GM23338 (cell line): ENCODE data around the gene HAUS5. TPM values are rescaled to one million over a fixed set of nuclear protein-coding genes. Genes with fewer than 3 reads are reported as not detected.

ENCODE experiments used
- ATAC-seq: fragments of 200-7000 bp; cut with Tn5 transposase; 3 replicates; pipeline ENCODE4 v1.9.1; 2020
- DNase-seq: peaks from one replicate; pipeline ENCODE4 v3.0.0-alpha.2; 2015; ENCODE audit warnings: low spot score
- H2AFZ ChIP-seq: fragments of 200-600 bp; sonication (generic); 2 replicates; pipeline ENCODE4 v1.8.0; 2016; ENCODE audit warnings: antibody characterized with exemption, mild to moderate bottlenecking, moderate library complexity
- H3F3A ChIP-seq: fragments of 200-600 bp; sonication (generic); replicated peaks from 2 replicates; pipeline ENCODE4 v1.8.0; 2017; ENCODE audit warnings: antibody characterized with exemption, mixed run types, low read depth
- H3K27ac ChIP-seq: fragments of 200-600 bp; sonication (generic); 2 replicates; pipeline ENCODE4 v1.6.1; 2016; ENCODE audit warnings: low read depth
- H3K27me3 ChIP-seq: fragments of 200-600 bp; sonication (generic); 2 replicates; pipeline ENCODE4 v1.8.0; 2016; ENCODE audit warnings: mild to moderate bottlenecking, mixed run types, moderate library complexity; ENCODE audit not compliant: insufficient read depth
- H3K36me3 ChIP-seq: fragments of 200-600 bp; sonication (generic); 2 replicates; pipeline ENCODE4 v1.8.0; 2016; ENCODE audit warnings: mild to moderate bottlenecking; ENCODE audit not compliant: insufficient read depth
- H3K4me1 ChIP-seq: fragments of 200-600 bp; sonication (generic); 2 replicates; pipeline ENCODE4 v1.8.0; 2016; ENCODE audit warnings: mild to moderate bottlenecking, moderate library complexity; ENCODE audit not compliant: insufficient read depth
- H3K4me2 ChIP-seq: fragments of 200-600 bp; sonication (generic); 2 replicates; pipeline ENCODE4 v1.7.1; 2017; ENCODE audit warnings: mixed run types
- H3K4me3 ChIP-seq: fragments of 200-600 bp; sonication (generic); 2 replicates; pipeline ENCODE4 v1.6.1; 2016; ENCODE audit warnings: mixed run types
- H3K79me2 ChIP-seq: fragments of 200-600 bp; sonication (generic); replicated peaks from 2 replicates; pipeline ENCODE4 v1.8.0; 2017; ENCODE audit warnings: mild to moderate bottlenecking; ENCODE audit not compliant: insufficient read depth
- H3K9me2 ChIP-seq: fragments of 200-600 bp; sonication (generic); 2 replicates; pipeline ENCODE4 v1.8.0; 2017; ENCODE audit not compliant: insufficient read depth
- H4K20me1 ChIP-seq: fragments of 200-600 bp; sonication (generic); replicated peaks from 2 replicates; pipeline ENCODE4 v1.8.0; 2017; ENCODE audit warnings: mild to moderate bottlenecking; ENCODE audit not compliant: insufficient read depth
- H3K27ac Mint-ChIP-seq: 2 replicates; pipeline ENCODE4 v1.8.0; 2020; ENCODE audit warnings: inconsistent platforms, mild to moderate bottlenecking, moderate library complexity, mixed read lengths
- H3K27me3 Mint-ChIP-seq: 3 replicates; pipeline ENCODE4 v1.8.0; 2022; ENCODE audit warnings: low read depth, mild to moderate bottlenecking, moderate library complexity, mixed read lengths, inconsistent platforms; ENCODE audit not compliant: insufficient read depth, poor library complexity
- H3K36me3 Mint-ChIP-seq: 3 replicates; pipeline ENCODE4 v1.8.0; 2021; ENCODE audit warnings: low read depth, mild to moderate bottlenecking, inconsistent platforms, moderate library complexity, mixed read lengths
- H3K4me1 Mint-ChIP-seq: 3 replicates; pipeline ENCODE4 v1.8.0; 2020; ENCODE audit warnings: mild to moderate bottlenecking, inconsistent platforms, mixed read lengths
- H3K4me3 Mint-ChIP-seq: 3 replicates; pipeline ENCODE4 v1.8.0; 2021; ENCODE audit warnings: moderate library complexity, mild to moderate bottlenecking, inconsistent platforms, mixed read lengths
- H3K9me3 Mint-ChIP-seq: 3 replicates; pipeline ENCODE4 v1.8.0; 2020; ENCODE audit warnings: moderate library complexity, mild to moderate bottlenecking, inconsistent platforms, mixed read lengths
- JUNB ChIP-seq: IDR thresholded peaks from one replicate; pipeline ENCODE4 v1.6.1; 2016; ENCODE audit warnings: antibody characterized with exemption; ENCODE audit not compliant: unreplicated experiment
- POLR2AphosphoS5 ChIP-seq: IDR thresholded peaks from 2 replicates; pipeline ENCODE4 v1.6.1; 2016; ENCODE audit warnings: antibody characterized with exemption, low read depth
- STAT1 ChIP-seq: IDR thresholded peaks from one replicate; pipeline ENCODE4 v1.6.1; 2016; ENCODE audit warnings: antibody characterized with exemption; ENCODE audit not compliant: unreplicated experiment
- ZNF114 ChIP-seq: fragments of 250-450 bp; sonication (Bioruptor Pico); IDR thresholded peaks from 2 replicates; pipeline ENCODE4 v1.5.0; 2020; ENCODE audit warnings: mild to moderate bottlenecking, moderate library complexity
- ZNF331 ChIP-seq: fragments of 250-450 bp; sonication (Bioruptor Pico); IDR thresholded peaks from 2 replicates; pipeline ENCODE4 v1.5.0; 2020; ENCODE audit warnings: low read depth, mild to moderate bottlenecking, moderate library complexity
- polyA plus RNA-seq: library from polyadenylated mRNA; unstranded; fragments of >200 nt; fragmentation: Nextera tagmentation; extraction: Ambion mirVana; gene quantifications from 2 replicates; pipeline ENCODE4 v1.2.1, GENCODE V29; 2016
- total RNA-seq: library from RNA; depleted of rRNA; stranded (reverse); fragments of >200 nt; shearing (Covaris generic); gene quantifications from 2 replicates; pipeline ENCODE4 v1.2.3, GENCODE V29; 2014
- TF ChIP-seq, protein P1 (sequence below), 2 experiments: fragments of 200-600 bp in 1 of 2; sonication (generic) in 1 of 2; conservative IDR thresholded peaks; 2 replicates each; pipeline versions ENCODE4 v1.5.1 to v1.6.1; 2016 to 2017; ENCODE audit warnings: antibody characterized with exemption in 2 of 2, low read depth in 2 of 2, mild to moderate bottlenecking in 2 of 2, moderate library complexity in 1 of 2
- TF ChIP-seq, protein P2 (sequence below): IDR thresholded peaks from 2 replicates; pipeline ENCODE4 v1.6.1; 2016; ENCODE audit warnings: antibody characterized with exemption

HAUS5 gene
- total and polyA plus RNA-seq, 2 experiments from 2014 or later, result 21.9 to 23.2 TPM

GRCh38 chr19:35582760-35583159 is 29.8 kb upstream of the HAUS5 start:
- TF ChIP-seq JUNB, result no peak
- TF ChIP-seq, protein P1, sequence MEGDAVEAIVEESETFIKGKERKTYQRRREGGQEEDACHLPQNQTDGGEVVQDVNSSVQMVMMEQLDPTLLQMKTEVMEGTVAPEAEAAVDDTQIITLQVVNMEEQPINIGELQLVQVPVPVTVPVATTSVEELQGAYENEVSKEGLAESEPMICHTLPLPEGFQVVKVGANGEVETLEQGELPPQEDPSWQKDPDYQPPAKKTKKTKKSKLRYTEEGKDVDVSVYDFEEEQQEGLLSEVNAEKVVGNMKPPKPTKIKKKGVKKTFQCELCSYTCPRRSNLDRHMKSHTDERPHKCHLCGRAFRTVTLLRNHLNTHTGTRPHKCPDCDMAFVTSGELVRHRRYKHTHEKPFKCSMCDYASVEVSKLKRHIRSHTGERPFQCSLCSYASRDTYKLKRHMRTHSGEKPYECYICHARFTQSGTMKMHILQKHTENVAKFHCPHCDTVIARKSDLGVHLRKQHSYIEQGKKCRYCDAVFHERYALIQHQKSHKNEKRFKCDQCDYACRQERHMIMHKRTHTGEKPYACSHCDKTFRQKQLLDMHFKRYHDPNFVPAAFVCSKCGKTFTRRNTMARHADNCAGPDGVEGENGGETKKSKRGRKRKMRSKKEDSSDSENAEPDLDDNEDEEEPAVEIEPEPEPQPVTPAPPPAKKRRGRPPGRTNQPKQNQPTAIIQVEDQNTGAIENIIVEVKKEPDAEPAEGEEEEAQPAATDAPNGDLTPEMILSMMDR (conservative IDR thresholded peaks at IDR 0.05; ENCODE audit: low read depth in 2 of 2), result no peak
- TF ChIP-seq, protein P2, sequence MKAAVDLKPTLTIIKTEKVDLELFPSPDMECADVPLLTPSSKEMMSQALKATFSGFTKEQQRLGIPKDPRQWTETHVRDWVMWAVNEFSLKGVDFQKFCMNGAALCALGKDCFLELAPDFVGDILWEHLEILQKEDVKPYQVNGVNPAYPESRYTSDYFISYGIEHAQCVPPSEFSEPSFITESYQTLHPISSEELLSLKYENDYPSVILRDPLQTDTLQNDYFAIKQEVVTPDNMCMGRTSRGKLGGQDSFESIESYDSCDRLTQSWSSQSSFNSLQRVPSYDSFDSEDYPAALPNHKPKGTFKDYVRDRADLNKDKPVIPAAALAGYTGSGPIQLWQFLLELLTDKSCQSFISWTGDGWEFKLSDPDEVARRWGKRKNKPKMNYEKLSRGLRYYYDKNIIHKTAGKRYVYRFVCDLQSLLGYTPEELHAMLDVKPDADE, result no peak
- no peak for DNase-seq
- no peak overlapping the region for H2AFZ ChIP-seq
- H3K9me3 Mint-ChIP-seq, result peaks cover 22% of the 10 kb centered on the region
- peaks cover 8% of the 10 kb centered on the region for H3K27me3 Mint-ChIP-seq
- ATAC-seq, result no peak
- H3K27ac Mint-ChIP-seq, result no peak overlapping the region
- H3K4me1 ChIP-seq, result no peaks in the 10 kb centered on the region
- no peaks in the 10 kb centered on the region for H3K79me2 ChIP-seq
- H3K9me2 ChIP-seq, result no peaks in the 10 kb centered on the region
- H3K36me3 Mint-ChIP-seq, result peaks cover 2% of the 10 kb centered on the region; the same call in 1 of the 3 replicates
- no peak overlapping the region for H3K27ac ChIP-seq
- no peak overlapping the region for H3K4me2 ChIP-seq
- H3K27me3 ChIP-seq, result peaks cover 10% of the 10 kb centered on the region; the same call in 1 of the 2 replicates
- no peaks in the 10 kb centered on the region; the same call in 1 of the 2 replicates for H4K20me1 ChIP-seq
- no peaks in the 10 kb centered on the region for H3K4me1 Mint-ChIP-seq
- H3K4me3 ChIP-seq, result no peak overlapping the region
- H3K4me3 Mint-ChIP-seq, result no peak overlapping the region
- no peaks in the 10 kb centered on the region for H3F3A ChIP-seq
- no peaks in the 10 kb centered on the region for H3K36me3 ChIP-seq

DNA sequence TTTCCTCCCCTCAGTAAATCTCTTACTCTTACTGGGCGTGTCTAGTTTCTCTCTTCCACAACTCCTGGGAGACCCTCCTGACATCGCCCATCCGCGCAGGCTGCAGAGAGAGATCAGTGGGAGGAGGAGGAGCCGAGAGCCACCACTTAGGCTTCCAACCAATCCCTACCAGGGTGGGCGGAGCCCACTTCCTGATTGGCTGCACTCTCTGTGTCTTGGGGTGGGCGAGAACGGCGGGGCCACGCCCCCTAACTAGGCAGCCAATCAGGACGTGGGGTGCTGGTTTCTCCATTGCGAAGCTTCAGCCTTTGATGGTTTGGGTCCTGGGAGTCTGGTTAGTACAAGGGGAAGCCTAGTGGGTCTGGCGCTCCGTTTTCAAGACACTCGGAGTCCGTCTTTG is 26.7 kb upstream of the HAUS5 start, which contains the start of gene PMIS2:
PMIS2 (plus strand) TSS at position 326 of the 400 bp plus-strand sequence. CDS start 87 bp downstream, outside the sequence.
- H4K20me1 ChIP-seq, result no peaks in the 10 kb centered on the region; the same call in 1 of the 2 replicates
- no peak within 1 kb of the TSS for H3K4me3 ChIP-seq
- H3K4me3 Mint-ChIP-seq, result no peak within 1 kb of the TSS
- DNase-seq (peak; percentile 78), ATAC-seq (peak; percentile 96)
- H3K27ac ChIP-seq, result no peak within 1 kb of the TSS
- H3K4me1 Mint-ChIP-seq, result no peaks in the 10 kb centered on the region
- no peaks in the 10 kb centered on the region for H3K36me3 Mint-ChIP-seq
- no peak within 1 kb of the TSS for H3K4me2 ChIP-seq
- H3K27ac Mint-ChIP-seq, result no peak within 1 kb of the TSS; the same call in 1 of the 2 replicates
- H3F3A ChIP-seq, result no peaks in the 10 kb centered on the region
- H3K27me3 ChIP-seq, result peaks cover 15% of the 10 kb centered on the region; the same call in 1 of the 2 replicates
- H3K4me1 ChIP-seq, result no peaks in the 10 kb centered on the region
- TF ChIP-seq STAT1 (no peak), POLR2AphosphoS5 (no peak), ZNF114 (no peak), JUNB (no peak), ZNF331 (CRISPR knock-in tag) (no peak)
- TF ChIP-seq, protein P2, result no peak
- no peaks in the 10 kb centered on the region for H3K36me3 ChIP-seq
- no peak within 1 kb of the TSS for H2AFZ ChIP-seq
- no peaks in the 10 kb centered on the region for H3K79me2 ChIP-seq
- peaks cover 6% of the 10 kb centered on the region; the same call in 1 of the 3 replicates for H3K9me3 Mint-ChIP-seq
- H3K9me2 ChIP-seq, result no peaks in the 10 kb centered on the region
- H3K27me3 Mint-ChIP-seq, result peaks cover 8% of the 10 kb centered on the region
